ENCODE measurements around the gene CDK9. TPM values are rescaled to one million over a fixed set of nuclear protein-coding genes. Genes with fewer than 3 reads are reported as not detected.

The CDK9 gene
- total RNA-seq, 2 experiments from 2014 or later, result 80.0 to 136 TPM

DNA sequence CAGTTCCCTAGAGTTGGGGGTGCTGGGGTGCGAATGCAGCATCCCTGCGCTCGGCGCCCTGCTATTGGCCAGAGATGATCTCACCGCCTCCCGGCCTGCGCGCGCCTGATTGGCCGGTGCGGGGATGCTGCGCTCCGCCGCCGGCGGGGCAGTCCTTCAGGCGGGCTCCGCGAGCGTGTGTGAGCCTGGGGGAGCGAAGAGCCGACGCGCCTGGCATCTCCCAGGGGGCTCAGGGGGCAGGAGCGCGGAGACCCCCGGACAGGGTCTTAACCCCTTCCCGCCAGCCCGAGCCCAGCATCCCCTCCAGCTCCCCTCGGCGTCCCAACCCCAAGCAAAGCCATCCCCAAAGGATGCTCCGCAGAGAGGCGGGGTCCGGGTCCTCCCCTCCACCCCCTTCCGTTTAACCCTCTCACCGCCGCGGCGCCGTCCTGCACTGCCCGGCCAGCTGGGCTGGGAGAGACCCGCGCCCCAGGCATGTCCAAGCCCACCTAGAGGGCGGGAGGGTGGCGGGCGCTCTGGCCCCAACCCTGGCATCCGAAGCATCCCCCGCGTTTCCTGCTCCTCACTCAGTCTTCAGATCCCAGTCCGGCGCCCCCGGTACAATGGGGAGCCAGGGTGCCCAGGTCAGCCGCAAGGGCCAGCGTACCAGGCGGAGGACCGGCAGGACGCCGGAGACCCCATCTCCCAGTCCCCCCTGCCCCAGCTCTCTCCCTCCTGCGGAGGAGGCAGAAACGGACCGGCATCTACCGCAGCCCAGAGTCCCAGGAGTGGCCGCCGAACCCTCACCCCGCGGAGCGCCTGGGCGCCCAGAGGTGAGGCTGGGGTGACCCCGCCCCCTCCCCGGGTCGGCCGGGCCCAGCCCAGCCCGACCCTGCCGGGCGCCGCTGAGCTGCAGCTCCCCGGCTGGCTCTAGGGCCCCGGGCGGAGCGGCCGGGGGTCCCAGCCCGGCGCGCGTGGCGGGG is 31.5 kb upstream of the CDK9 start:
- no TSS peak for BruUV-seq (replicated peaks)
- TF ChIP-seq, protein P1, sequence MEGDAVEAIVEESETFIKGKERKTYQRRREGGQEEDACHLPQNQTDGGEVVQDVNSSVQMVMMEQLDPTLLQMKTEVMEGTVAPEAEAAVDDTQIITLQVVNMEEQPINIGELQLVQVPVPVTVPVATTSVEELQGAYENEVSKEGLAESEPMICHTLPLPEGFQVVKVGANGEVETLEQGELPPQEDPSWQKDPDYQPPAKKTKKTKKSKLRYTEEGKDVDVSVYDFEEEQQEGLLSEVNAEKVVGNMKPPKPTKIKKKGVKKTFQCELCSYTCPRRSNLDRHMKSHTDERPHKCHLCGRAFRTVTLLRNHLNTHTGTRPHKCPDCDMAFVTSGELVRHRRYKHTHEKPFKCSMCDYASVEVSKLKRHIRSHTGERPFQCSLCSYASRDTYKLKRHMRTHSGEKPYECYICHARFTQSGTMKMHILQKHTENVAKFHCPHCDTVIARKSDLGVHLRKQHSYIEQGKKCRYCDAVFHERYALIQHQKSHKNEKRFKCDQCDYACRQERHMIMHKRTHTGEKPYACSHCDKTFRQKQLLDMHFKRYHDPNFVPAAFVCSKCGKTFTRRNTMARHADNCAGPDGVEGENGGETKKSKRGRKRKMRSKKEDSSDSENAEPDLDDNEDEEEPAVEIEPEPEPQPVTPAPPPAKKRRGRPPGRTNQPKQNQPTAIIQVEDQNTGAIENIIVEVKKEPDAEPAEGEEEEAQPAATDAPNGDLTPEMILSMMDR (conservative IDR thresholded peaks at IDR 0.05; ENCODE audit: low read length), result no peak
- TF ChIP-seq EZH2phosphoT487 (IDR thresholded peaks at IDR 0.05; ENCODE audit: borderline replicate concordance, low read depth, low read length), result no peak
- Histone ChIP-seq H3K9me3 (ENCODE audit: low read length) (no peaks in the 10 kb centered on the region), H3K4me3 (ENCODE audit: low read depth, low read length, poor library complexity, severe bottlenecking) (no peak overlapping the region), H3K9me2 (ENCODE audit: insufficient read depth, low read length) (no peaks in the 10 kb centered on the region), H3K4me2 (ENCODE audit: low read length) (no peak overlapping the region), H4K20me1 (ENCODE audit: insufficient read depth, low read length) (no peaks in the 10 kb centered on the region), H3K79me2 (ENCODE audit: insufficient read depth, low read depth, low read length) (no peaks in the 10 kb centered on the region), H3K36me3 (ENCODE audit: insufficient read depth, low read length) (peaks cover 24% of the 10 kb centered on the region; the same call in 1 of the 2 replicates), H2AFZ (ENCODE audit: low read length) (no peak overlapping the region), H3K27ac (ENCODE audit: low read depth, low read length, poor library complexity, severe bottlenecking) (no peak overlapping the region), H3K4me1 (ENCODE audit: insufficient read depth, low read length, poor library complexity, severe bottlenecking) (no peaks in the 10 kb centered on the region)
- DNase-seq (ENCODE audit: low spot score), result no peak
- intact Hi-C loops (cut with micrococcal nuclease; ENCODE audit: unreplicated experiment), result no loop called here
- ChIA-PET POLR2A (no interaction called here), CTCF (ENCODE audit: unreplicated experiment) (no interaction called here)

DNA sequence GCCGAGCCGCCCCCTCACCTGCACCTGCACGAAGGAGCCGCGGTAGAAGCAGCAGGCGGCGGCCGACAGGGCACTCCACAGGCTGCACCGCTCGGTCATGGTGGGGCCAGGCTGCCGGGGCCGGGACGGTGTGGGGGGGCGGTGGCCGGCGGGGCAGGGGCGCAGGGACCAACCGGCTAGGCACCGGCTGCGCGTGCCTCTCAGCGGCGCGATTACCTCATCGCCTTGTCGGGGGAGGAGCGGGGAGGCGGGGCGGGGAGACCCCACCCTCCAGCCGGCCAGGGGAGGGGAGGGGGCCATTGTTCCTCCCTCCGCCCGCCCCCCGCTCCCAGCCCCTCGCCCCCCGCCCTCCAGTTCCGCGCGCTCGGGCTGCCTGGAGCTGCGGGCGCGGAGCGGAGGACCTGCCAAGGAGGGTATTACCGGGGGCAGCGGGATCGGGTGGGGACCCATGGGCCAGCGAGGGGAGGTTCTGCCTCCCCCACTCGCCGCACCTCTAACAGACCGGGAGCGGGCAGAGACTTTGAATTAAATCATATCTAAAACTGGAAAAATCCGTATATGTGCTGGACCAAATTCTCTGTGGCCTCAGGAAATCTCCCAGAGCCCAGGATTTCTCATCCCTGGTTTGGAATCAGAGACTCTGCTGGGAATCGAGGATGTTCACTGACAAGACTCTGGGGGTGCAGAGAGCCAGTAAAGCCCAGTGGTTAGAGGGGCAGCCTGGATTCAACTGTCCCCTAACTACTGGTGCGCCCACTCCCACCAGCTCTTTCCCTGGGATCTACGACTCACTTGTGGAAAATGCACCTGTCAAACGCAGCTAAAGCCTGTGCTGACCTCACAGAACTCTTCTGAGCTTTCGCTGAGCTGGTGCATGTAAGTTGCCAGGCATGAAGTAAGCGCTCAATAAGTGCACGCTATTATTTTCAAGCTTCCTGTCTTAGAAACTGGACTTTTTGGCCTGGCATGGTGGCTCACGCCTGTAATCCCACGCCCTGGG is 30.5 kb upstream of the CDK9 start:
- no peak for DNase-seq (ENCODE audit: low spot score)
- POLR2A ChIA-PET, result no interaction called here
- CTCF ChIA-PET (ENCODE audit: unreplicated experiment), result no interaction called here
- Histone ChIP-seq H3K36me3 (ENCODE audit: insufficient read depth, low read length) (peaks cover 17% of the 10 kb centered on the region; the same call in 1 of the 2 replicates), H3K9me3 (ENCODE audit: low read length) (no peaks in the 10 kb centered on the region), H3K4me1 (ENCODE audit: insufficient read depth, low read length, poor library complexity, severe bottlenecking) (no peaks in the 10 kb centered on the region), H3K4me2 (ENCODE audit: low read length) (no peak overlapping the region), H3K4me3 (ENCODE audit: low read depth, low read length, poor library complexity, severe bottlenecking) (no peak overlapping the region), H3K27ac (ENCODE audit: low read depth, low read length, poor library complexity, severe bottlenecking) (no peak overlapping the region), H4K20me1 (ENCODE audit: insufficient read depth, low read length) (no peaks in the 10 kb centered on the region), H3K79me2 (ENCODE audit: insufficient read depth, low read depth, low read length) (no peaks in the 10 kb centered on the region), H3K9me2 (ENCODE audit: insufficient read depth, low read length) (no peaks in the 10 kb centered on the region), H2AFZ (ENCODE audit: low read length) (no peak overlapping the region)
- BruUV-seq (replicated peaks), result no TSS peak
- intact Hi-C loops (cut with micrococcal nuclease; ENCODE audit: unreplicated experiment), result no loop called here
- TF ChIP-seq, protein P1 (conservative IDR thresholded peaks at IDR 0.05; ENCODE audit: low read length), result no peak
- TF ChIP-seq EZH2phosphoT487 (IDR thresholded peaks at IDR 0.05; ENCODE audit: borderline replicate concordance, low read depth, low read length), result no peak
